GM18951 (cell line): ENCODE measurements around the gene ACMSD.

ENCODE experiments used
- POLR2A ChIP-seq: IDR thresholded peaks from 4 replicates; pipeline ENCODE4 v1.6.1; 2011; ENCODE audit warnings: mild to moderate bottlenecking; ENCODE audit not compliant: insufficient read length, insufficient read depth; ENCODE audit errors: extremely low read depth
- in situ Hi-C: fragments of 300-500 bp; cut with MboI; formaldehyde crosslinking; loops from one replicate; pipeline ENCODE4 v1.12.0; 2022; ENCODE audit warnings: low sequenced_read_pairs, mixed read lengths, inconsistent platforms; ENCODE audit not compliant: unreplicated experiment

Gene ACMSD

GRCh38 chr2:134863446-134863845 is 25.0 kb downstream of the ACMSD start:
- TF ChIP-seq POLR2A, result no peak
- in situ Hi-C loops, result no loop called here

- in situ Hi-C loops, result no loop called here
- no peak for TF ChIP-seq POLR2A
These were observed 26.8 kb downstream of the ACMSD start for GRCh38 chr2:134865067-134865787.

GRCh38 chr2:134866498-134867099 is 28.2 kb downstream of the ACMSD start:
- no peak for TF ChIP-seq POLR2A
- in situ Hi-C loops, result no loop called here

GRCh38 chr2:134869946-134870736 is 31.7 kb downstream of the ACMSD start:
- TF ChIP-seq POLR2A, result no peak
- in situ Hi-C loops, result no loop called here

GRCh38 chr2:134873152-134873551 is 34.7 kb downstream of the ACMSD start:
- TF ChIP-seq POLR2A, result no peak
- in situ Hi-C loops, result no loop called here

- no peak for TF ChIP-seq POLR2A
- in situ Hi-C loops, result no loop called here
These were observed 36.9 kb downstream of the ACMSD start for GRCh38 chr2:134875309-134875708.

GRCh38 chr2:134882773-134883172 is 44.4 kb downstream of the ACMSD start:
- no peak for TF ChIP-seq POLR2A
- in situ Hi-C loops, result no loop called here

- no peak for TF ChIP-seq POLR2A
- in situ Hi-C loops, result no loop called here
These were observed 45.3 kb downstream of the ACMSD start for GRCh38 chr2:134883552-134884293.

GRCh38 chr2:134884435-134884834 is 46.0 kb downstream of the ACMSD start:
- in situ Hi-C loops, result no loop called here
- no peak for TF ChIP-seq POLR2A

- no peak for TF ChIP-seq POLR2A
- in situ Hi-C loops, result no loop called here
These were observed 54.0 kb downstream of the ACMSD start for GRCh38 chr2:134892282-134893035.

- in situ Hi-C loops, result no loop called here
- no peak for TF ChIP-seq POLR2A
These were observed 59.5 kb downstream of the ACMSD start for GRCh38 chr2:134897932-134898331.

GRCh38 chr2:134899204-134899603 is 60.8 kb downstream of the ACMSD start:
- TF ChIP-seq POLR2A, result no peak
- in situ Hi-C loops, result no loop called here
